ENCODE data around the gene OR51B2. TPM values are rescaled to one million over a fixed set of nuclear protein-coding genes. Genes with fewer than 3 reads are reported as not detected.
"Not testable (repeated sequence)": the region's sequence is repeated elsewhere in the genome, so short reads cannot be mapped to it uniquely, and the experiment has no call there.

Gene OR51B2
- total RNA-seq, 2 experiments from 2014 or later: not detected

- no peaks in the 10 kb centered on the region for H3K9me3 Mint-ChIP-seq
- intact Hi-C loops (cut with micrococcal nuclease): no loop called here
- no peak overlapping the region for H3K27ac Mint-ChIP-seq
- no peak overlapping the region for H3K4me3 Mint-ChIP-seq
- no peaks in the 10 kb centered on the region for H3K4me1 Mint-ChIP-seq (ENCODE audit: low read depth)
- no peaks in the 10 kb centered on the region for H3K36me3 Mint-ChIP-seq (ENCODE audit: low read depth)
- DNase-seq: no peak
- H3K27me3 Mint-ChIP-seq (ENCODE audit: low read depth): peaks cover 5% of the 10 kb centered on the region
- CTCF ChIA-PET: no interaction called here
These were observed 21.7 kb upstream of the OR51B2 start for GRCh38 chr11:5345831-5346230.

- intact Hi-C loops (cut with micrococcal nuclease): no loop called here
- Mint-ChIP-seq H3K4me1 (ENCODE audit: low read depth) (no peaks in the 10 kb centered on the region), H3K4me3 (no peak within 1 kb of the TSS), H3K9me3 (no peaks in the 10 kb centered on the region), H3K27ac (no peak within 1 kb of the TSS), H3K36me3 (ENCODE audit: low read depth) (no peaks in the 10 kb centered on the region), H3K27me3 (ENCODE audit: low read depth) (peaks cover 5% of the 10 kb centered on the region)
- CTCF ChIA-PET: no interaction called here
- DNase-seq: no peak
These were observed 19.6 kb upstream of the OR51B2 start, which contains the start of gene OR51B5 for GRCh38 chr11:5343474-5344335. OR51B5 (minus strand) TSS chr11:5343524; CDS start chr11:5343524, 0 bp downstream.

GRCh38 chr11:5339771-5340322 lies 15.8 kb upstream of the OR51B2 start:
- H3K4me3 Mint-ChIP-seq: no peak overlapping the region
- H3K4me1 Mint-ChIP-seq (ENCODE audit: low read depth): no peaks in the 10 kb centered on the region
- no peak overlapping the region for H3K27ac Mint-ChIP-seq
- CTCF ChIA-PET: no interaction called here
- H3K9me3 Mint-ChIP-seq: no peaks in the 10 kb centered on the region
- intact Hi-C loops (cut with micrococcal nuclease): no loop called here
- H3K27me3 Mint-ChIP-seq (ENCODE audit: low read depth): peaks cover 10% of the 10 kb centered on the region
- no peaks in the 10 kb centered on the region for H3K36me3 Mint-ChIP-seq (ENCODE audit: low read depth)
- no peak for DNase-seq

- intact Hi-C loops (cut with micrococcal nuclease); H3K4me3 Mint-ChIP-seq; H3K9me3 Mint-ChIP-seq; H3K27ac Mint-ChIP-seq; H3K36me3 Mint-ChIP-seq (ENCODE audit: low read depth); CTCF ChIA-PET; DNase-seq; H3K4me1 Mint-ChIP-seq (ENCODE audit: low read depth); H3K27me3 Mint-ChIP-seq (ENCODE audit: low read depth): not testable (repeated sequence)
These were observed 13.2 kb upstream of the OR51B2 start for GRCh38 chr11:5337253-5337652.

- Mint-ChIP-seq H3K9me3 (no peaks in the 10 kb centered on the region), H3K27me3 (ENCODE audit: low read depth) (peaks cover 8% of the 10 kb centered on the region), H3K36me3 (ENCODE audit: low read depth) (no peaks in the 10 kb centered on the region), H3K27ac (no peak overlapping the region), H3K4me3 (no peak overlapping the region), H3K4me1 (ENCODE audit: low read depth) (no peaks in the 10 kb centered on the region)
- no peak for DNase-seq
- CTCF ChIA-PET: no interaction called here
- intact Hi-C loops (cut with micrococcal nuclease): no loop called here
These were observed 12.2 kb upstream of the OR51B2 start for GRCh38 chr11:5336331-5336730.

GRCh38 chr11:5335170-5335569 lies 11.1 kb upstream of the OR51B2 start:
- intact Hi-C loops (cut with micrococcal nuclease): no loop called here
- Mint-ChIP-seq H3K27me3 (ENCODE audit: low read depth) (peaks cover 10% of the 10 kb centered on the region), H3K9me3 (no peaks in the 10 kb centered on the region), H3K36me3 (ENCODE audit: low read depth) (no peaks in the 10 kb centered on the region), H3K4me1 (ENCODE audit: low read depth) (no peaks in the 10 kb centered on the region), H3K4me3 (no peak overlapping the region), H3K27ac (no peak overlapping the region)
- CTCF ChIA-PET: no interaction called here
- DNase-seq: no peak

- CTCF ChIA-PET: interaction anchor here (0.6 kb wide), 1 partner anchor 30 kb away, joined by 4 read pairs; no protein-coding TSS in a partner anchor
- intact Hi-C loops (cut with micrococcal nuclease): no loop called here
- no peaks in the 10 kb centered on the region for H3K4me1 Mint-ChIP-seq (ENCODE audit: low read depth)
- DNase-seq: no peak
- no peaks in the 10 kb centered on the region for H3K36me3 Mint-ChIP-seq (ENCODE audit: low read depth)
- H3K9me3 Mint-ChIP-seq: no peaks in the 10 kb centered on the region
- no peak overlapping the region for H3K4me3 Mint-ChIP-seq
- no peak overlapping the region for H3K27ac Mint-ChIP-seq
- H3K27me3 Mint-ChIP-seq (ENCODE audit: low read depth): peaks cover 2% of the 10 kb centered on the region
These were observed 6.8 kb downstream of the OR51B2 start for GRCh38 chr11:5317292-5317691.

- H3K9me3 Mint-ChIP-seq; CTCF ChIA-PET; H3K27ac Mint-ChIP-seq; DNase-seq; H3K4me3 Mint-ChIP-seq; H3K36me3 Mint-ChIP-seq (ENCODE audit: low read depth); H3K27me3 Mint-ChIP-seq (ENCODE audit: low read depth); H3K4me1 Mint-ChIP-seq (ENCODE audit: low read depth); intact Hi-C loops (cut with micrococcal nuclease): not testable (repeated sequence)
These were observed 10.6 kb downstream of the OR51B2 start for GRCh38 chr11:5313326-5314023.

GRCh38 chr11:5310423-5310822 lies 13.7 kb downstream of the OR51B2 start:
- intact Hi-C loops (cut with micrococcal nuclease): no loop called here
- CTCF ChIA-PET: no interaction called here
- Mint-ChIP-seq H3K4me1 (ENCODE audit: low read depth) (no peaks in the 10 kb centered on the region), H3K27me3 (ENCODE audit: low read depth) (no peaks in the 10 kb centered on the region), H3K9me3 (no peaks in the 10 kb centered on the region), H3K27ac (no peak overlapping the region), H3K4me3 (no peak overlapping the region), H3K36me3 (ENCODE audit: low read depth) (no peaks in the 10 kb centered on the region)
- DNase-seq: no peak

- no peaks in the 10 kb centered on the region for H3K36me3 Mint-ChIP-seq (ENCODE audit: low read depth)
- H3K27ac Mint-ChIP-seq: no peak overlapping the region
- intact Hi-C loops (cut with micrococcal nuclease): no loop called here
- no peak overlapping the region for H3K4me3 Mint-ChIP-seq
- H3K27me3 Mint-ChIP-seq (ENCODE audit: low read depth): no peaks in the 10 kb centered on the region
- H3K9me3 Mint-ChIP-seq: no peaks in the 10 kb centered on the region
- DNase-seq: no peak
- CTCF ChIA-PET: no interaction called here
- no peaks in the 10 kb centered on the region for H3K4me1 Mint-ChIP-seq (ENCODE audit: low read depth)
These were observed 16.7 kb downstream of the OR51B2 start for GRCh38 chr11:5307256-5308019.

- Mint-ChIP-seq H3K27me3 (ENCODE audit: low read depth) (no peaks in the 10 kb centered on the region), H3K36me3 (ENCODE audit: low read depth) (no peaks in the 10 kb centered on the region), H3K9me3 (no peaks in the 10 kb centered on the region), H3K27ac (no peak overlapping the region), H3K4me3 (no peak overlapping the region), H3K4me1 (ENCODE audit: low read depth) (no peaks in the 10 kb centered on the region)
- intact Hi-C loops (cut with micrococcal nuclease): no loop called here
- CTCF ChIA-PET: no interaction called here
- no peak for DNase-seq
These were observed 20.1 kb downstream of the OR51B2 start for GRCh38 chr11:5304046-5304445.

- Mint-ChIP-seq H3K4me3 (no peak overlapping the region), H3K4me1 (ENCODE audit: low read depth) (no peaks in the 10 kb centered on the region), H3K27ac (no peak overlapping the region), H3K36me3 (ENCODE audit: low read depth) (no peaks in the 10 kb centered on the region), H3K9me3 (no peaks in the 10 kb centered on the region), H3K27me3 (ENCODE audit: low read depth) (no peaks in the 10 kb centered on the region)
- DNase-seq: no peak
- CTCF ChIA-PET: no interaction called here
- intact Hi-C loops (cut with micrococcal nuclease): no loop called here
These were observed 20.5 kb downstream of the OR51B2 start for GRCh38 chr11:5303626-5304025.
